Prostate gland (tissue), 2 donors: ENCODE results near the gene CAPNS2. TPM values are rescaled to one million over a fixed set of nuclear protein-coding genes. Genes with fewer than 3 reads are reported as not detected.

Experiments used
- DNase-seq: peaks from one replicate; pipeline ENCODE4 v3.0.0-alpha.2; 2019; ENCODE audit warnings: low spot score
- H3K27ac ChIP-seq, 2 donors: fragments of 200-600 bp; sonication (generic); 2 replicates each; pipeline ENCODE4 v1.5.1; 2017 to 2019
- H3K27me3 ChIP-seq: fragments of 200-600 bp; sonication (generic); replicated peaks from 2 replicates; pipeline ENCODE4 v1.5.1; 2019; ENCODE audit not compliant: insufficient read depth
- H3K36me3 ChIP-seq, 2 donors: fragments of 200-600 bp; sonication (generic); 1 replicate in 1 of 2; 2 replicates in 1 of 2; pipeline versions ENCODE4 v1.5.1 to v1.8.1; 2017 to 2019
- H3K4me1 ChIP-seq: fragments of 200-600 bp; sonication (generic); replicated peaks from 2 replicates; pipeline ENCODE4 v1.5.1; 2019
- H3K4me3 ChIP-seq, 2 donors: fragments of 200-600 bp; sonication (generic); 2 replicates each; pipeline ENCODE4 v1.5.1; 2017 to 2019
- H3K9me3 ChIP-seq: fragments of 200-600 bp; sonication (generic); 2 replicates; pipeline ENCODE4 v1.5.1; 2017
- CTCF ChIP-seq, 4 experiments: fragments of 200-600 bp in 2 of 4; fragments of 450-650 bp in 2 of 4; sonication (generic) in 2 of 4; IDR thresholded peaks; 1 replicate in 3 of 4; 2 replicates in 1 of 4; pipeline ENCODE4 v1.5.1; 2016 to 2019; ENCODE audit warnings: antibody characterized with exemption in 4 of 4, mild to moderate bottlenecking in 2 of 4, moderate library complexity in 2 of 4
- POLR2A ChIP-seq: fragments of 450-650 bp; IDR thresholded peaks from one replicate; pipeline ENCODE4 v1.6.1; 2016; ENCODE audit warnings: antibody characterized with exemption, mild to moderate bottlenecking
- POLR2AphosphoS5 ChIP-seq: sonication (generic); formaldehyde crosslinking; IDR thresholded peaks from one replicate; pipeline ENCODE4 v1.6.1; 2017; ENCODE audit warnings: antibody characterized with exemption
- WGBS: methylation state at CpG from one replicate; pipeline ENCODE4 v1.1.5; 2018; 5-methylcytosine and 5-hydroxymethylcytosine counted together
- intact Hi-C: fragments of 100-400 bp; cut with DNase I; formaldehyde crosslinking; loops from one replicate; pipeline ENCODE4 v1.14.2; 2022
- total RNA-seq, 2 donors: library from RNA; depleted of rRNA; stranded (reverse); fragments of >200 nt; gene quantifications; one replicate each; pipeline ENCODE4 v1.1.0, GENCODE V29; 2016

CAPNS2 gene
- total RNA-seq, 2 donors from 2014 or later = 1.9 TPM; not detected in 1

- Histone ChIP-seq H3K36me3 (no peaks in the 10 kb centered on the region), H3K4me1 (no peaks in the 10 kb centered on the region), H3K9me3 (no peaks in the 10 kb centered on the region), H3K27ac (no peak overlapping the region), H3K4me3 (no peak overlapping the region), H3K27me3 (no peaks in the 10 kb centered on the region)
- DNase-seq = no peak
- intact Hi-C loops = no loop called here
- no peak for TF ChIP-seq POLR2AphosphoS5
- TF ChIP-seq POLR2A = no peak
- no peak for TF ChIP-seq CTCF (IDR thresholded peaks at IDR 0.05)
Observed at GRCh38 chr16:55552621-55553020, 13.9 kb upstream of the CAPNS2 start.

- Histone ChIP-seq H3K27ac (no peak overlapping the region), H3K9me3 (no peaks in the 10 kb centered on the region), H3K4me1 (peaks cover 10% of the 10 kb centered on the region), H3K36me3 (no peaks in the 10 kb centered on the region), H3K27me3 (no peaks in the 10 kb centered on the region), H3K4me3 (no peak overlapping the region)
- TF ChIP-seq POLR2AphosphoS5 (no peak), CTCF (IDR thresholded peaks at IDR 0.05) (no peak), POLR2A (no peak)
- intact Hi-C loops = no loop called here
- WGBS = 91% methylated on average over 2 of the region's 2 CpGs
- DNase-seq = no peak
Observed at GRCh38 chr16:55555436-55555835, 11.0 kb upstream of the CAPNS2 start.

- intact Hi-C loops = no loop called here
- Histone ChIP-seq H3K36me3 (no peaks in the 10 kb centered on the region), H3K9me3 (no peaks in the 10 kb centered on the region), H3K27me3 (no peaks in the 10 kb centered on the region), H3K27ac (no peak overlapping the region), H3K4me3 (no peak overlapping the region), H3K4me1 (peaks cover 10% of the 10 kb centered on the region)
- TF ChIP-seq POLR2A (no peak), POLR2AphosphoS5 (no peak), CTCF (IDR thresholded peaks at IDR 0.05) (no peak)
- DNase-seq = no peak
Observed at GRCh38 chr16:55557186-55557585, 9.3 kb upstream of the CAPNS2 start.

- peaks cover 10% of the 10 kb centered on the region for H3K4me1 ChIP-seq
- H3K27me3 ChIP-seq = no peaks in the 10 kb centered on the region
- H3K36me3 ChIP-seq = no peaks in the 10 kb centered on the region
- TF ChIP-seq CTCF (IDR thresholded peaks at IDR 0.05) (peak in 1 of 4 experiments; percentile 23), POLR2A (no peak), POLR2AphosphoS5 (peak; percentile 92)
- H3K4me3 ChIP-seq = no peak overlapping the region
- DNase-seq = peak; percentile 63
- no peak overlapping the region for H3K27ac ChIP-seq
- no peaks in the 10 kb centered on the region for H3K9me3 ChIP-seq
- intact Hi-C loops = no loop called here
Observed at GRCh38 chr16:55559233-55559632, 7.3 kb upstream of the CAPNS2 start.

- TF ChIP-seq POLR2AphosphoS5 (no peak), POLR2A (no peak), CTCF (IDR thresholded peaks at IDR 0.05) (no peak)
- no peak overlapping the region for H3K27ac ChIP-seq
- intact Hi-C loops = no loop called here
- H3K9me3 ChIP-seq = no peaks in the 10 kb centered on the region
- no peak overlapping the region for H3K4me3 ChIP-seq
- H3K4me1 ChIP-seq = peaks cover 10% of the 10 kb centered on the region
- 41% methylated on average over 1 of the region's 1 CpG for WGBS
- DNase-seq = no peak
- H3K36me3 ChIP-seq = no peaks in the 10 kb centered on the region
- no peaks in the 10 kb centered on the region for H3K27me3 ChIP-seq
Observed at GRCh38 chr16:55559933-55560516, 6.5 kb upstream of the CAPNS2 start.
